Fibroblast of villous mesenchyme (primary cell): Measurements from ENCODE around the gene RGS2. TPM values are rescaled to one million over a fixed set of nuclear protein-coding genes. Genes with fewer than 3 reads are reported as not detected.
A peak's percentile ranks its signal among the peaks of the same experiment; 100 is the strongest.

Experiments used
- DNase-seq: peaks from one replicate; pipeline ENCODE4 v3.0.0-alpha.2; 2010; ENCODE audit warnings: low read depth
- H3K4me3 ChIP-seq: 2 replicates; pipeline ENCODE4 v1.5.1; 2011; ENCODE audit warnings: low read depth, mild to moderate bottlenecking, low read length
- total RNA-seq: library from RNA; depleted of rRNA; stranded (reverse); fragments of >200 nt; gene quantifications from 2 replicates; pipeline ENCODE4 v1.2.3, GENCODE V29; 2012
- TF ChIP-seq, protein P1 (sequence below): IDR thresholded peaks from 2 replicates; pipeline ENCODE4 v1.5.1; 2012; ENCODE audit warnings: low read depth, mild to moderate bottlenecking, low read length; ENCODE audit not compliant: insufficient read depth

RGS2 gene
- total RNA-seq, result 25.9 and 41.9 TPM in 2 replicates

GRCh38 chr1:192808518-192809306 is at the start of gene RGS2:
TSS of gene RGS2 (plus strand) at chr1:192809039. CDS start at chr1:192809072, 33 bp downstream.
- TF ChIP-seq, protein P1, sequence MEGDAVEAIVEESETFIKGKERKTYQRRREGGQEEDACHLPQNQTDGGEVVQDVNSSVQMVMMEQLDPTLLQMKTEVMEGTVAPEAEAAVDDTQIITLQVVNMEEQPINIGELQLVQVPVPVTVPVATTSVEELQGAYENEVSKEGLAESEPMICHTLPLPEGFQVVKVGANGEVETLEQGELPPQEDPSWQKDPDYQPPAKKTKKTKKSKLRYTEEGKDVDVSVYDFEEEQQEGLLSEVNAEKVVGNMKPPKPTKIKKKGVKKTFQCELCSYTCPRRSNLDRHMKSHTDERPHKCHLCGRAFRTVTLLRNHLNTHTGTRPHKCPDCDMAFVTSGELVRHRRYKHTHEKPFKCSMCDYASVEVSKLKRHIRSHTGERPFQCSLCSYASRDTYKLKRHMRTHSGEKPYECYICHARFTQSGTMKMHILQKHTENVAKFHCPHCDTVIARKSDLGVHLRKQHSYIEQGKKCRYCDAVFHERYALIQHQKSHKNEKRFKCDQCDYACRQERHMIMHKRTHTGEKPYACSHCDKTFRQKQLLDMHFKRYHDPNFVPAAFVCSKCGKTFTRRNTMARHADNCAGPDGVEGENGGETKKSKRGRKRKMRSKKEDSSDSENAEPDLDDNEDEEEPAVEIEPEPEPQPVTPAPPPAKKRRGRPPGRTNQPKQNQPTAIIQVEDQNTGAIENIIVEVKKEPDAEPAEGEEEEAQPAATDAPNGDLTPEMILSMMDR, result no peak
- DNase-seq, result peak; percentile 96
- peak within 1 kb of the TSS; percentile 87 for H3K4me3 ChIP-seq

DNA sequence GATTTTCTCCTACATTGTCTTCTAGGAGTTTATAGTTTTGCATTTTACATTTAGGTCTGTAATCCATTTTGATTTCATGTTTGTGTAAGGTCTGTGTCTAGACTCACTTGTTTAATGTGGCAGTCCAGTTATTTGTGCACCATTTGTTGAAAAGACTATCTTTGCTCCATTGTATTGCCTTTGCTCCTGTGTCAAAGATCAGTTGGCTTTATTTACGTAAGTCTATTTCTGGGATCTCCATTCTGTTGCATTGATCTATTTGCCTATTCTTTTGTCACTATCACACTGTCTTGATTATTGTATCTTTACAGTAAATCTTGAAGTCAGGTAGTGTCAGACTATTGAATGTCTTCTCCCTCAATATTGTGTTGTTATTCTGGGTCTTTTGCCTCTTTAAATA is 49.7 kb upstream of the RGS2 start:
- TF ChIP-seq, protein P1, result no peak
- DNase-seq, result no peak
- H3K4me3 ChIP-seq, result no peak overlapping the region

- no peak for DNase-seq
- TF ChIP-seq, protein P1, result no peak
- no peak overlapping the region for H3K4me3 ChIP-seq
These were observed 46.6 kb upstream of the RGS2 start for GRCh38 chr1:192762265-192762664.

DNA sequence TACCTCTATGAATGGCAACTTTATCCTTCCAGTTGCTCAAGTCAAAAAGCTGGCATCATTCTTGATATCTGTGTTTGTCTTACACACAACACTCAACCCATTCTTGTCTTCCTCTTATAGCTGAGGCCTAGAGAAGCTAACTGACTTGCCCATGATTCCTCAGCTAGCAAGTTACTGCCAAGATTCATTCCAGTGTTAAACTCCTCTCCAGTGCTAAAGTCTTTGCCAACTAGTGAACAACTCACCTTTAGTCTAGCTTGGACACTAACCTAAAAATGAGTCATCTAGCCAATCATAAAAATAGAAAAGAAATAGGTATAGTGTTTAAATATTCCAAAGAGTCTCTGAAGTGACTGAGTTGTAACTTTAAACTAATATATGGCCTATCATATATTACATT is 45.6 kb upstream of the RGS2 start:
- TF ChIP-seq, protein P1, result no peak
- DNase-seq, result no peak
- H3K4me3 ChIP-seq, result no peak overlapping the region

GRCh38 chr1:192763756-192764155 is 45.1 kb upstream of the RGS2 start:
- TF ChIP-seq, protein P1, result no peak
- no peak overlapping the region for H3K4me3 ChIP-seq
- peak; percentile 93 for DNase-seq

DNA sequence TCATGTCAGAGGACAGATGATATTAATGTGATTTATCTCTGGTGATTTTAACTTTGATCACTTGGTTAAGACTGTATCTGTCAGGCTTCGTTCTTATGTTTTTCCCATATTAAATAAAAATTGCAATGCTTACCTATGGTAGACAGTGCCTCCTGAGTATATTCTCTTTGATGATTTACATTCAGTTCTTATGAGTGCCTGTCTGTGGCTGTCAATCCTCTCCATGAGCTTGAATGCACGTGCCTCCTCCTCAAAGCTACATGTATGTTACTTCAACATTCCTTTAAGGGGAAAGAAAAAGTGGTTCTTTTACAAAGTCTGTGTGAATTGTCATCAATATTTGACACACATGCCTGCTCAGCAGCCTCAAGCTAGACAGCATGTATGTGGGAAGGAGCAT is 44.2 kb upstream of the RGS2 start:
- H3K4me3 ChIP-seq, result no peak overlapping the region
- TF ChIP-seq, protein P1, result no peak
- no peak for DNase-seq

GRCh38 chr1:192766009-192766625 is 42.7 kb upstream of the RGS2 start:
- no peak overlapping the region for H3K4me3 ChIP-seq
- peak; percentile 33 for DNase-seq
- TF ChIP-seq, protein P1, result no peak
